Esophagus squamous epithelium (tissue), 4 donors: ENCODE data around the gene EIF5A.

Experiments
- CTCF ChIP-seq, 6 experiments: fragments of 450-650 bp in 4 of 6; fragments of 200-600 bp in 2 of 6; sonication (generic) in 2 of 6; IDR thresholded peaks; one replicate each; pipeline ENCODE4 v1.5.1; 2016 to 2019; ENCODE audit warnings: antibody characterized with exemption in 6 of 6, mild to moderate bottlenecking in 4 of 6, moderate library complexity in 4 of 6
- POLR2A ChIP-seq, 4 donors: fragments of 450-650 bp; IDR thresholded peaks; one replicate each; pipeline ENCODE4 v1.6.1; 2017; ENCODE audit warnings: antibody characterized with exemption in 4 of 4, mild to moderate bottlenecking in 4 of 4, moderate library complexity in 3 of 4

DNA sequence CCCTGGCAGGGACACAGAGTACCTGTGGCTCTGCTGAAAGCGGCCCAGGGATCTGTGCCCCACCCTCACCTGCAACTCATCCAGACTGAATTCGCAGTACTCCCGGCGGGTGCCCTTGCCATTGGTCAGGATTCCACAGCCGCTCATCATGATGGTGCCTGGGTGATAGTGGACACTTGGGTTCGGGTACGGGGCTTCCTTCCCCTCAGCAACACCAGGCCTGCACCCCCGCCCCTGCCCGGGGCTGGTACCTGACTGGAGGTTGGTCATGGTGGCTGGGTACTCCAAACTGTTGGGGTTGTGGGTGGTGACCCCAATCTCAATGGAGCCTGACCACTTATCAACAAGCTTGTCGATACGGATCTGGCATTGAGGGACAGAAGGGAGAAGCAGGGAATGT is 18.8 kb downstream of the EIF5A start:
- TF ChIP-seq CTCF (IDR thresholded peaks at IDR 0.05) (no peak), POLR2A (IDR thresholded peaks at IDR 0.05) (no peak)
